BE2C (cell line): ENCODE results near the gene COX5A.

Experiments
- DNase-seq: peaks from one replicate; pipeline ENCODE4 v3.0.0-alpha.2; 2020
- H3K27me3 ChIP-seq: fragments of 250-450 bp; sonication (Bioruptor Pico); 2 replicates; pipeline ENCODE4 v1.5.1; 2020; ENCODE audit warnings: mild to moderate bottlenecking
- H3K36me3 ChIP-seq: fragments of 250-450 bp; sonication (Bioruptor Pico); 2 replicates; pipeline ENCODE4 v1.5.1; 2020; ENCODE audit warnings: mild to moderate bottlenecking
- H3K4me1 ChIP-seq: fragments of 250-450 bp; sonication (Bioruptor Pico); 2 replicates; pipeline ENCODE4 v1.5.1; 2020
- H3K4me3 ChIP-seq: 2 replicates; pipeline ENCODE4 v1.5.1; 2011; ENCODE audit warnings: low read depth, low read length
- H3K9me3 ChIP-seq: fragments of 250-450 bp; sonication (Bioruptor Pico); 2 replicates; pipeline ENCODE4 v1.5.1; 2020
- CTCF ChIP-seq: IDR thresholded peaks from 2 replicates; pipeline ENCODE4 v1.5.1; 2012; ENCODE audit warnings: mild to moderate bottlenecking, low read depth, low read length

The COX5A gene

DNA sequence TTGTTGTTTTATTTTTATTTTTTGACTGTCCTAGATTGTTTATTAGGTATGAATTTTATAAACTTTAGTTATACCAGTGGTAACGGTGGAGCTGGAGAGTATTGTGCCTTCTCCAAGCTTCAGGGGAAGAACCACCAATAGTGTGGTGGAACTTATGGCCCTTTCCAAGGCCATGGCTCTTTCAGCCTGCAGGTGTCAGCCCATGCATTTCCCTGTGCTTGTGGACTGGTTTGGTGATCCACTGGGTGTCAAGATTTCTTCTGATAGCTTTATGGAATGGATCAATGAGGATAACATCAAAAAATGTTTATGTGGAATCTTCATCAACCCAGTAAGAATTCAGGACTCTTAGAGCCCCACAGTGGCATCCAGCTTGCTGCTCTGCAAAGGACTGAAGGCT lies 38.3 kb upstream of the COX5A start:
- Histone ChIP-seq H3K9me3 (no peaks in the 10 kb centered on the region), H3K4me1 (peaks cover 19% of the 10 kb centered on the region), H3K27me3 (no peaks in the 10 kb centered on the region), H3K36me3 (no peaks in the 10 kb centered on the region), H3K4me3 (no peak overlapping the region)
- DNase-seq: no peak
- TF ChIP-seq CTCF: peak; percentile 25; the same call in 1 of the 2 replicates

GRCh38 chr15:74967670-74968069 lies 29.8 kb upstream of the COX5A start:
- H3K4me3 ChIP-seq: no peak overlapping the region
- TF ChIP-seq CTCF: no peak
- H3K4me1 ChIP-seq: peaks cover 18% of the 10 kb centered on the region
- no peaks in the 10 kb centered on the region for H3K27me3 ChIP-seq
- no peaks in the 10 kb centered on the region; the same call in 1 of the 2 replicates for H3K9me3 ChIP-seq
- no peaks in the 10 kb centered on the region for H3K36me3 ChIP-seq
- no peak for DNase-seq

- no peak for DNase-seq
- Histone ChIP-seq H3K9me3 (no peaks in the 10 kb centered on the region; the same call in 1 of the 2 replicates), H3K27me3 (no peaks in the 10 kb centered on the region), H3K4me3 (no peak overlapping the region), H3K36me3 (no peaks in the 10 kb centered on the region), H3K4me1 (peaks cover 24% of the 10 kb centered on the region)
- no peak for TF ChIP-seq CTCF
These were observed 26.9 kb upstream of the COX5A start for GRCh38 chr15:74964794-74965193.

DNA sequence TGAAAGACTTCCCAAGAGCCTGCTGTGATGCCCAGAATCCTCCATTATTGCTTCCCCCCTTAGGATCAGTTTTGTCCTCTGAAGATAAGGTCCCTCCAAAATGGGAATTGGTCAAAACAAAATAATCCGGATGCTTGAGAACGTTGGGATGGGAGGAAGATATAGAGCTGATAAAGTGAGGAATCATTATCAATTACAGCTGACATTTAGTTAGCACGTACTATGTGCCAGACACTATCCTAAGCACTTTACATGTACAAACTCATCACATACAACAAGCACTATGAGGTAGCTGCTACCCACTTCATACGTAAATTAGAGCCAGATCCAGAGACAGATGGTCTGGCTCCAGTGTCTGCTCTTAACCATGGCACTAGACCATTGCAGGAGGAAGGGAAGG lies 25.3 kb upstream of the COX5A start:
- no peaks in the 10 kb centered on the region; the same call in 1 of the 2 replicates for H3K9me3 ChIP-seq
- DNase-seq: no peak
- no peak for TF ChIP-seq CTCF

GRCh38 chr15:74962671-74963070 lies 24.8 kb upstream of the COX5A start:
- H3K27me3 ChIP-seq: no peaks in the 10 kb centered on the region
- H3K4me1 ChIP-seq: peaks cover 24% of the 10 kb centered on the region
- peak; percentile 67 for DNase-seq
- no peak for TF ChIP-seq CTCF
- H3K9me3 ChIP-seq: no peaks in the 10 kb centered on the region; the same call in 1 of the 2 replicates
- no peaks in the 10 kb centered on the region for H3K36me3 ChIP-seq
- no peak overlapping the region for H3K4me3 ChIP-seq

More for the DNA sequence above, 25.3 kb upstream of the COX5A start:
- Histone ChIP-seq H3K27me3 (no peaks in the 10 kb centered on the region), H3K4me3 (no peak overlapping the region), H3K36me3 (no peaks in the 10 kb centered on the region), H3K4me1 (peaks cover 24% of the 10 kb centered on the region)

GRCh38 chr15:74962219-74962618 lies 24.3 kb upstream of the COX5A start:
- H3K36me3 ChIP-seq: no peaks in the 10 kb centered on the region

More at GRCh38 chr15:74962219-74962618, 24.3 kb upstream of the COX5A start:
- Histone ChIP-seq H3K4me3 (no peak overlapping the region), H3K9me3 (no peaks in the 10 kb centered on the region), H3K27me3 (no peaks in the 10 kb centered on the region), H3K4me1 (peaks cover 24% of the 10 kb centered on the region)
- no peak for TF ChIP-seq CTCF
- DNase-seq: no peak
